Natural killer cell (primary cell): Measurements from ENCODE around the gene PNMA1. TPM values are rescaled to one million over a fixed set of nuclear protein-coding genes. Genes with fewer than 3 reads are reported as not detected.

Experiments used
- ATAC-seq, 3 donors: fragments of 150-1000 bp in 2 of 3; fragments of 200-7000 bp in 1 of 3; cut with Tn5 transposase; 1 replicate in 1 of 3; 2 replicates in 2 of 3; pipeline ENCODE4 v1.10.0; 2021; ENCODE audit warnings: mild to moderate bottlenecking in 2 of 3, moderate library complexity in 2 of 3
- DNase-seq, 2 donors: peaks; one replicate each; pipeline versions ENCODE4 v3.0.0 to v3.0.0-alpha.2; 2013 to 2021; ENCODE audit warnings: mixed read lengths in 1 of 2
- H3K27ac ChIP-seq: one replicate; pipeline ENCODE4 v1.5.1; 2013; ENCODE audit warnings: mild to moderate bottlenecking, low read length
- H3K27me3 ChIP-seq: one replicate; pipeline ENCODE4 v1.6.1; 2013; ENCODE audit warnings: low read length; ENCODE audit not compliant: control insufficient read depth, insufficient read depth
- H3K36me3 ChIP-seq: one replicate; pipeline ENCODE4 v1.6.1; 2013; ENCODE audit warnings: low read length; ENCODE audit not compliant: control insufficient read depth, insufficient read depth
- H3K4me1 ChIP-seq: one replicate; pipeline ENCODE4 v1.6.1; 2013; ENCODE audit warnings: low read length; ENCODE audit not compliant: control insufficient read depth, insufficient read depth
- H3K4me3 ChIP-seq: one replicate; pipeline ENCODE4 v1.5.1; 2013; ENCODE audit warnings: low read length
- H3K9me3 ChIP-seq: one replicate; pipeline ENCODE4 v1.6.1; 2013; ENCODE audit warnings: low read length; ENCODE audit not compliant: control insufficient read depth, insufficient read depth
- H3K27ac Mint-ChIP-seq, 2 donors: one replicate each; pipeline ENCODE4 v1.8.0; 2022; ENCODE audit warnings: mild to moderate bottlenecking in 2 of 2, mixed read lengths in 2 of 2, moderate library complexity in 1 of 2
- H3K27me3 Mint-ChIP-seq, 2 donors: one replicate each; pipeline ENCODE4 v1.8.0; 2022; ENCODE audit warnings: low read depth in 2 of 2, mixed read lengths in 2 of 2
- H3K36me3 Mint-ChIP-seq: one replicate; pipeline ENCODE4 v1.8.0; 2022; ENCODE audit warnings: mixed read lengths
- H3K4me1 Mint-ChIP-seq, 2 donors: one replicate each; pipeline ENCODE4 v1.8.0; 2022; ENCODE audit warnings: mixed read lengths in 2 of 2
- H3K4me3 Mint-ChIP-seq: one replicate; pipeline ENCODE4 v1.8.0; 2022; ENCODE audit warnings: mild to moderate bottlenecking, moderate library complexity, mixed read lengths
- H3K9me3 Mint-ChIP-seq, 2 donors: one replicate each; pipeline ENCODE4 v1.8.0; 2022; ENCODE audit warnings: mixed read lengths in 2 of 2
- WGBS: methylation state at CpG from one replicate; pipeline ENCODE4 v1.1.7; 2013; ENCODE audit warnings: missing lambda C conversion rate; ENCODE audit not compliant: insufficient coverage; 5-methylcytosine and 5-hydroxymethylcytosine counted together
- intact Hi-C: fragments of 100-400 bp; cut with micrococcal nuclease; formaldehyde crosslinking; loops from one replicate; pipeline ENCODE4 v1.14.2; 2022
- total RNA-seq, 4 donors: library from RNA; stranded (reverse); fragments of 120-200 nt in 1 of 4; gene quantifications; one replicate each; pipeline versions ENCODE4 v1.2.3 to v1.2.4, GENCODE V29; 2013 to 2022
- TF ChIP-seq, protein P1 (sequence below): fragments of 200-600 bp; IDR thresholded peaks from one replicate; pipeline ENCODE4 v1.8.0; 2022; ENCODE audit warnings: antibody characterized with exemption

PNMA1 gene
- total RNA-seq, 3 donors from 2014 or later (not counting 1 experiment from before 2014, with no cell fraction given), result 26.0 to 32.3 (median 28.9) TPM

DNA sequence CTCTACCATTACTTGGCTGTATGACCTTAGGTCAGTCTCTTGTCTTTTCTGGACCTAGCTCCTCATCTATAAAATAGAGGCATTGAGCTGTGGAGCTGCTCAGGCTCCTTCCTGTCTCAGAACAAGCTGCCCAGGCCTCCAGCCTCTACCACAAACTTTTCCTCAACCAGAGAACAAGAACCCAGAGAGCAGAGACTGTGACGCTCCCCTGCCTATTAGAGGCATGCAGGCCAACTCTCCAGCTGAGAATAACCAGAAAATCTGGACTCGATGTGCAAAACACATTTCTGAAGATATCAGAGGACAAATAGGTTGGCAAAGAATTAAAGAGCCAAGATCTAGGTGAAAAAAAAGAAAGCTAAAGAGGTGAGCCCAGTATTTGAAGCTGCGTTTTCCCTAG, 17.8 kb upstream of the PNMA1 start:
- Mint-ChIP-seq H3K27me3 (no peaks in the 10 kb centered on the region), H3K4me3 (no peak overlapping the region), H3K4me1 (peaks cover 16 to 20% of the 10 kb centered on the region in 2 donors), H3K27ac (peak overlapping the region in 1 of 2 donors; percentile 63), H3K9me3 (no peaks in the 10 kb centered on the region), H3K36me3 (peaks cover 8% of the 10 kb centered on the region)
- DNase-seq, result no peak
- Histone ChIP-seq H3K9me3 (no peaks in the 10 kb centered on the region), H3K27ac (no peak overlapping the region), H3K4me1 (peaks cover 7% of the 10 kb centered on the region), H3K4me3 (no peak overlapping the region), H3K27me3 (no peaks in the 10 kb centered on the region), H3K36me3 (peaks cover 80% of the 10 kb centered on the region)
- TF ChIP-seq, protein P1, sequence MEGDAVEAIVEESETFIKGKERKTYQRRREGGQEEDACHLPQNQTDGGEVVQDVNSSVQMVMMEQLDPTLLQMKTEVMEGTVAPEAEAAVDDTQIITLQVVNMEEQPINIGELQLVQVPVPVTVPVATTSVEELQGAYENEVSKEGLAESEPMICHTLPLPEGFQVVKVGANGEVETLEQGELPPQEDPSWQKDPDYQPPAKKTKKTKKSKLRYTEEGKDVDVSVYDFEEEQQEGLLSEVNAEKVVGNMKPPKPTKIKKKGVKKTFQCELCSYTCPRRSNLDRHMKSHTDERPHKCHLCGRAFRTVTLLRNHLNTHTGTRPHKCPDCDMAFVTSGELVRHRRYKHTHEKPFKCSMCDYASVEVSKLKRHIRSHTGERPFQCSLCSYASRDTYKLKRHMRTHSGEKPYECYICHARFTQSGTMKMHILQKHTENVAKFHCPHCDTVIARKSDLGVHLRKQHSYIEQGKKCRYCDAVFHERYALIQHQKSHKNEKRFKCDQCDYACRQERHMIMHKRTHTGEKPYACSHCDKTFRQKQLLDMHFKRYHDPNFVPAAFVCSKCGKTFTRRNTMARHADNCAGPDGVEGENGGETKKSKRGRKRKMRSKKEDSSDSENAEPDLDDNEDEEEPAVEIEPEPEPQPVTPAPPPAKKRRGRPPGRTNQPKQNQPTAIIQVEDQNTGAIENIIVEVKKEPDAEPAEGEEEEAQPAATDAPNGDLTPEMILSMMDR, result no peak
- 97% methylated on average over 3 of the region's 3 CpGs for WGBS
- no peak for ATAC-seq
- intact Hi-C loops, result no loop called here

DNA sequence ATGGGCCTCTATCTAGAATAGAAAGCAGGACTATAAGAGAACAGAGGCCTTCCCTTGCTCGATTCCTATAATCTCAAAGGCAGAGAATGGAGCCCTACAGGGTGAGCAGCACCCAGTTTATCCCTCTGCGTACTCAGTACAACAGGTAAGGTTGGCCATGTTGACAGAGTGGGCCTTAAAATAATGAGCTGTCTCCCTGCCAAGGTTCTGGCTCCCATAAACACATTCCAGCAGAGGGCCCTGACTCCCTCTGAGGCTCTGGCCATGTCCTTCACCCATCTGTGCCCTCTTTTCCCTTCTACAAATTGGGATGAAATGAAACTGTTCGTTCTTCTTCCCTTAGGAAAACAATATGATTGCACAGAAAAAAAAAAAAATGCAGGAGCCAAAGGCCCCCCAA, 16.9 kb upstream of the PNMA1 start:
- intact Hi-C loops, result no loop called here
- Mint-ChIP-seq H3K36me3 (peaks cover 8% of the 10 kb centered on the region), H3K27ac (peak overlapping the region in 1 of 2 donors; percentile 63), H3K27me3 (no peaks in the 10 kb centered on the region), H3K4me3 (no peak overlapping the region), H3K9me3 (no peaks in the 10 kb centered on the region), H3K4me1 (peaks cover 16 to 24% of the 10 kb centered on the region in 2 donors)
- 96% methylated on average over 3 of the region's 3 CpGs for WGBS
- Histone ChIP-seq H3K27ac (no peak overlapping the region), H3K9me3 (no peaks in the 10 kb centered on the region), H3K36me3 (peaks cover 81% of the 10 kb centered on the region), H3K4me3 (no peak overlapping the region), H3K27me3 (no peaks in the 10 kb centered on the region), H3K4me1 (peaks cover 7% of the 10 kb centered on the region)
- TF ChIP-seq, protein P1, result no peak
- DNase-seq, result no peak
- ATAC-seq, result no peak

GRCh38 chr14:73729556-73730265, 15.5 kb upstream of the PNMA1 start:
- ATAC-seq (no peak), DNase-seq (no peak)
- Mint-ChIP-seq H3K4me3 (no peak overlapping the region), H3K27me3 (no peaks in the 10 kb centered on the region), H3K4me1 (peaks cover 16 to 24% of the 10 kb centered on the region in 2 donors), H3K36me3 (peaks cover 8% of the 10 kb centered on the region), H3K27ac (peak overlapping the region; percentile 67 to 74), H3K9me3 (no peaks in the 10 kb centered on the region)
- Histone ChIP-seq H3K27me3 (no peaks in the 10 kb centered on the region), H3K27ac (no peak overlapping the region), H3K4me1 (peaks cover 7% of the 10 kb centered on the region), H3K4me3 (no peak overlapping the region), H3K9me3 (no peaks in the 10 kb centered on the region), H3K36me3 (peaks cover 81% of the 10 kb centered on the region)
- intact Hi-C loops, result no loop called here
- TF ChIP-seq, protein P1, result no peak
- 97% methylated on average over 22 of the region's 23 CpGs for WGBS
